ENCODE results near the gene USH1C. TPM values are rescaled to one million over a fixed set of nuclear protein-coding genes. Genes with fewer than 3 reads are reported as not detected.

The USH1C gene
- total and polyA plus RNA-seq, 8 donors: 0.23 to 1.2 (median 0.59) TPM; not detected in 1

- no peak for DNase-seq
- Histone ChIP-seq H3K36me3 (no peaks in the 10 kb centered on the region), H3K4me1 (no peaks in the 10 kb centered on the region), H3K4me3 (no peak overlapping the region), H3K9me3 (no peaks in the 10 kb centered on the region), H3K27me3 (peaks cover 0 to 20% of the 10 kb centered on the region in 2 donors), H3K27ac (no peak overlapping the region)
- ATAC-seq: no peak
- intact Hi-C loops (cut with DNase I): no loop called here
- TF ChIP-seq, protein P1, sequence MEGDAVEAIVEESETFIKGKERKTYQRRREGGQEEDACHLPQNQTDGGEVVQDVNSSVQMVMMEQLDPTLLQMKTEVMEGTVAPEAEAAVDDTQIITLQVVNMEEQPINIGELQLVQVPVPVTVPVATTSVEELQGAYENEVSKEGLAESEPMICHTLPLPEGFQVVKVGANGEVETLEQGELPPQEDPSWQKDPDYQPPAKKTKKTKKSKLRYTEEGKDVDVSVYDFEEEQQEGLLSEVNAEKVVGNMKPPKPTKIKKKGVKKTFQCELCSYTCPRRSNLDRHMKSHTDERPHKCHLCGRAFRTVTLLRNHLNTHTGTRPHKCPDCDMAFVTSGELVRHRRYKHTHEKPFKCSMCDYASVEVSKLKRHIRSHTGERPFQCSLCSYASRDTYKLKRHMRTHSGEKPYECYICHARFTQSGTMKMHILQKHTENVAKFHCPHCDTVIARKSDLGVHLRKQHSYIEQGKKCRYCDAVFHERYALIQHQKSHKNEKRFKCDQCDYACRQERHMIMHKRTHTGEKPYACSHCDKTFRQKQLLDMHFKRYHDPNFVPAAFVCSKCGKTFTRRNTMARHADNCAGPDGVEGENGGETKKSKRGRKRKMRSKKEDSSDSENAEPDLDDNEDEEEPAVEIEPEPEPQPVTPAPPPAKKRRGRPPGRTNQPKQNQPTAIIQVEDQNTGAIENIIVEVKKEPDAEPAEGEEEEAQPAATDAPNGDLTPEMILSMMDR (IDR thresholded peaks at IDR 0.05): no peak
These were observed 14.7 kb upstream of the USH1C start for GRCh38 chr11:17558916-17559315.

DNA sequence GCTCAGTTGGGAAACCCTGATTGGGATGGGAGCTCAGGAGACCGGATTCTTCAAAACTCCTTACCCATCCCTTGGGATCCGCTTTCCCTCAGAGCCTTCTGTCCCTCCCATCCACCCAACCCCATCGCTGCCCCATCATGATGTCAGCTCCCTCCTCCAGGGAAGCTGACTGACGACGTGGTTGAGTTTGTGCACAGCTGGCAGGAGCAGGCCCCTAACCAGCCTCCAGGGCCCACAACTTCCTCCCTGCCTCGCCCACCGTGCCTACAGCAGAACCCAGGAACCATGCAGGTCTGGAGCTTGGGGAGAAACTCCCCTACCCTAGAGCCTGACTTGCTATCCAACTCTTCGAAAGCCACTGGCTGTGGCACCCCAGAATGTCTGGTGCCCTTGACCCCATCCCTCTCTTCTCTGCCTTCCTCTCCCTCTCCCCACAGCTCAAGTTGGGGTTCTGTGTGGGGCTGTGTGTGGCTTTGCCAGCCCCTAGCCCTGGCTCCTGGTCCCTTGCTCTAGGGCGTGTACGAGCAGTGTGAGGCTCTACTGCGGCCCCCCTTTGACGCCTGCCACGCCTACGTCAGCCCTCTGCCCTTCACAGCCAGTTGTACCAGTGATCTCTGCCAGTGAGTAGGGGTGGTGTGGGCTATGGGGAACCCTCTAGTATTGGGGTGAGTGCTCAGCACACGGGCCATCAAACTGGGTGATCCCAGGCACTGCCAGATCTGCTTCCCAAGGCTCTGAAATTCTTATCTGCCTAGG is 14.0 kb upstream of the USH1C start:
- TF ChIP-seq, protein P1 (IDR thresholded peaks at IDR 0.05): no peak
- no peaks in the 10 kb centered on the region for H3K9me3 ChIP-seq
- no peak overlapping the region for H3K27ac ChIP-seq
- no peak overlapping the region for H3K4me3 ChIP-seq
- H3K4me1 ChIP-seq: no peaks in the 10 kb centered on the region
- intact Hi-C loops (cut with DNase I): no loop called here
- no peak for DNase-seq
- no peaks in the 10 kb centered on the region for H3K36me3 ChIP-seq
- H3K27me3 ChIP-seq: peaks cover 0 to 20% of the 10 kb centered on the region in 2 donors
- ATAC-seq: no peak

- no peak overlapping the region for H3K4me3 ChIP-seq
- H3K27ac ChIP-seq: no peak overlapping the region
- peaks cover 0 to 20% of the 10 kb centered on the region in 2 donors for H3K27me3 ChIP-seq
- intact Hi-C loops (cut with DNase I): no loop called here
- DNase-seq: no peak
- no peaks in the 10 kb centered on the region for H3K4me1 ChIP-seq
- no peaks in the 10 kb centered on the region for H3K36me3 ChIP-seq
- TF ChIP-seq, protein P1 (IDR thresholded peaks at IDR 0.05): no peak
- H3K9me3 ChIP-seq: no peaks in the 10 kb centered on the region
- ATAC-seq: no peak
These were observed 12.8 kb upstream of the USH1C start for GRCh38 chr11:17556999-17557398.

- DNase-seq (no peak), ATAC-seq (no peak)
- Histone ChIP-seq H3K4me1 (no peaks in the 10 kb centered on the region), H3K9me3 (no peaks in the 10 kb centered on the region), H3K27ac (no peak overlapping the region), H3K4me3 (no peak overlapping the region), H3K36me3 (no peaks in the 10 kb centered on the region), H3K27me3 (peaks cover 0 to 21% of the 10 kb centered on the region in 2 donors)
- TF ChIP-seq, protein P1 (IDR thresholded peaks at IDR 0.05): no peak
- intact Hi-C loops (cut with DNase I): no loop called here
These were observed 10.3 kb upstream of the USH1C start for GRCh38 chr11:17554487-17554886.

DNA sequence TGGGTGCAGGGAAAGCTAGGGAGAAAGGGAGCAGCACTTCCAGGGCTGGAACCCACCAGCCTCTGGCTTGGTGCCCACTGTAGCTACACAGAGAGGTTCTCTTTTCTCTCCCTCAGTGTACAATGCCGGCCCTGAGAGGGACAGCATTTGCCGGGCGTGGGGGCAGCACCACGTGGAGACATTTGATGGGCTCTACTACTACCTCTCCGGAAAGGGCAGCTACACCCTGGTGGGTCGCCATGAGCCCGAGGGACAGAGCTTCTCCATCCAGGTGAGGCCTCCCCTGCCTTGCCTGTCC is 9.0 kb upstream of the USH1C start:
- intact Hi-C loops (cut with DNase I): no loop called here
- Histone ChIP-seq H3K4me1 (no peaks in the 10 kb centered on the region), H3K27ac (no peak overlapping the region), H3K9me3 (no peaks in the 10 kb centered on the region), H3K36me3 (no peaks in the 10 kb centered on the region), H3K4me3 (no peak overlapping the region), H3K27me3 (peaks cover 0 to 23% of the 10 kb centered on the region in 2 donors)
- DNase-seq: no peak
- TF ChIP-seq, protein P1 (IDR thresholded peaks at IDR 0.05): no peak
- no peak for ATAC-seq

All from left lung (tissue), 10 donors.